GM23338 (cell line): ENCODE measurements around the gene SFXN5. TPM values are rescaled to one million over a fixed set of nuclear protein-coding genes. Genes with fewer than 3 reads are reported as not detected.

Experiments used
- ATAC-seq: fragments of 200-7000 bp; cut with Tn5 transposase; 3 replicates; pipeline ENCODE4 v1.9.1; 2020
- DNase-seq: peaks from one replicate; pipeline ENCODE4 v3.0.0-alpha.2; 2015; ENCODE audit warnings: low spot score
- H2AFZ ChIP-seq: fragments of 200-600 bp; sonication (generic); 2 replicates; pipeline ENCODE4 v1.8.0; 2016; ENCODE audit warnings: antibody characterized with exemption, mild to moderate bottlenecking, moderate library complexity
- H3F3A ChIP-seq: fragments of 200-600 bp; sonication (generic); replicated peaks from 2 replicates; pipeline ENCODE4 v1.8.0; 2017; ENCODE audit warnings: antibody characterized with exemption, mixed run types, low read depth
- H3K27ac ChIP-seq: fragments of 200-600 bp; sonication (generic); 2 replicates; pipeline ENCODE4 v1.6.1; 2016; ENCODE audit warnings: low read depth
- H3K27me3 ChIP-seq: fragments of 200-600 bp; sonication (generic); 2 replicates; pipeline ENCODE4 v1.8.0; 2016; ENCODE audit warnings: mild to moderate bottlenecking, mixed run types, moderate library complexity; ENCODE audit not compliant: insufficient read depth
- H3K36me3 ChIP-seq: fragments of 200-600 bp; sonication (generic); 2 replicates; pipeline ENCODE4 v1.8.0; 2016; ENCODE audit warnings: mild to moderate bottlenecking; ENCODE audit not compliant: insufficient read depth
- H3K4me1 ChIP-seq: fragments of 200-600 bp; sonication (generic); 2 replicates; pipeline ENCODE4 v1.8.0; 2016; ENCODE audit warnings: mild to moderate bottlenecking, moderate library complexity; ENCODE audit not compliant: insufficient read depth
- H3K4me2 ChIP-seq: fragments of 200-600 bp; sonication (generic); 2 replicates; pipeline ENCODE4 v1.7.1; 2017; ENCODE audit warnings: mixed run types
- H3K4me3 ChIP-seq: fragments of 200-600 bp; sonication (generic); 2 replicates; pipeline ENCODE4 v1.6.1; 2016; ENCODE audit warnings: mixed run types
- H3K79me2 ChIP-seq: fragments of 200-600 bp; sonication (generic); replicated peaks from 2 replicates; pipeline ENCODE4 v1.8.0; 2017; ENCODE audit warnings: mild to moderate bottlenecking; ENCODE audit not compliant: insufficient read depth
- H3K9me2 ChIP-seq: fragments of 200-600 bp; sonication (generic); 2 replicates; pipeline ENCODE4 v1.8.0; 2017; ENCODE audit not compliant: insufficient read depth
- H4K20me1 ChIP-seq: fragments of 200-600 bp; sonication (generic); replicated peaks from 2 replicates; pipeline ENCODE4 v1.8.0; 2017; ENCODE audit warnings: mild to moderate bottlenecking; ENCODE audit not compliant: insufficient read depth
- H3K27ac Mint-ChIP-seq: 2 replicates; pipeline ENCODE4 v1.8.0; 2020; ENCODE audit warnings: inconsistent platforms, mild to moderate bottlenecking, moderate library complexity, mixed read lengths
- H3K27me3 Mint-ChIP-seq: 3 replicates; pipeline ENCODE4 v1.8.0; 2022; ENCODE audit warnings: low read depth, mild to moderate bottlenecking, moderate library complexity, mixed read lengths, inconsistent platforms; ENCODE audit not compliant: insufficient read depth, poor library complexity
- H3K36me3 Mint-ChIP-seq: 3 replicates; pipeline ENCODE4 v1.8.0; 2021; ENCODE audit warnings: low read depth, mild to moderate bottlenecking, inconsistent platforms, moderate library complexity, mixed read lengths
- H3K4me1 Mint-ChIP-seq: 3 replicates; pipeline ENCODE4 v1.8.0; 2020; ENCODE audit warnings: mild to moderate bottlenecking, inconsistent platforms, mixed read lengths
- H3K4me3 Mint-ChIP-seq: 3 replicates; pipeline ENCODE4 v1.8.0; 2021; ENCODE audit warnings: moderate library complexity, mild to moderate bottlenecking, inconsistent platforms, mixed read lengths
- H3K9me3 Mint-ChIP-seq: 3 replicates; pipeline ENCODE4 v1.8.0; 2020; ENCODE audit warnings: moderate library complexity, mild to moderate bottlenecking, inconsistent platforms, mixed read lengths
- CREB1 ChIP-seq: fragments of 250-450 bp; sonication (Bioruptor Pico); IDR thresholded peaks from 2 replicates; pipeline ENCODE4 v1.5.0; 2020; ENCODE audit warnings: low read depth, mild to moderate bottlenecking, moderate library complexity
- CTCF ChIP-seq, 2 experiments: fragments of 200-600 bp in 1 of 2; sonication (generic) in 1 of 2; conservative IDR thresholded peaks; 2 replicates each; pipeline versions ENCODE4 v1.5.1 to v1.6.1; 2016 to 2017; ENCODE audit warnings: antibody characterized with exemption in 2 of 2, low read depth in 2 of 2, mild to moderate bottlenecking in 2 of 2, moderate library complexity in 1 of 2
- ETS1 ChIP-seq: IDR thresholded peaks from 2 replicates; pipeline ENCODE4 v1.6.1; 2016; ENCODE audit warnings: antibody characterized with exemption
- EZH2 ChIP-seq: fragments of 200-600 bp; sonication (generic); IDR thresholded peaks from one replicate; pipeline ENCODE4 v1.8.0; 2017; ENCODE audit warnings: antibody characterized with exemption, mild to moderate bottlenecking, low read depth; ENCODE audit not compliant: unreplicated experiment
- EZH2phosphoT487 ChIP-seq: fragments of 200-600 bp; sonication (generic); IDR thresholded peaks from one replicate; pipeline ENCODE4 v1.8.1; 2018; ENCODE audit warnings: antibody characterized with exemption; ENCODE audit not compliant: unreplicated experiment
- JUNB ChIP-seq: IDR thresholded peaks from one replicate; pipeline ENCODE4 v1.6.1; 2016; ENCODE audit warnings: antibody characterized with exemption; ENCODE audit not compliant: unreplicated experiment
- NANOG ChIP-seq: IDR thresholded peaks from 2 replicates; pipeline ENCODE4 v1.6.1; 2016; ENCODE audit warnings: antibody characterized with exemption, borderline replicate concordance
- POLR2AphosphoS5 ChIP-seq: IDR thresholded peaks from 2 replicates; pipeline ENCODE4 v1.6.1; 2016; ENCODE audit warnings: antibody characterized with exemption, low read depth
- REST ChIP-seq: IDR thresholded peaks from one replicate; pipeline ENCODE4 v1.6.1; 2018; ENCODE audit warnings: antibody characterized with exemption; ENCODE audit not compliant: unreplicated experiment
- STAT1 ChIP-seq: IDR thresholded peaks from one replicate; pipeline ENCODE4 v1.6.1; 2016; ENCODE audit warnings: antibody characterized with exemption; ENCODE audit not compliant: unreplicated experiment
- ZNF114 ChIP-seq: fragments of 250-450 bp; sonication (Bioruptor Pico); IDR thresholded peaks from 2 replicates; pipeline ENCODE4 v1.5.0; 2020; ENCODE audit warnings: mild to moderate bottlenecking, moderate library complexity
- ZNF331 ChIP-seq: fragments of 250-450 bp; sonication (Bioruptor Pico); IDR thresholded peaks from 2 replicates; pipeline ENCODE4 v1.5.0; 2020; ENCODE audit warnings: low read depth, mild to moderate bottlenecking, moderate library complexity
- ZNF462 ChIP-seq: fragments of 250-450 bp; sonication (Bioruptor Pico); IDR thresholded peaks from 2 replicates; pipeline ENCODE4 v1.5.0; 2020; ENCODE audit warnings: mild to moderate bottlenecking, moderate library complexity
- polyA plus RNA-seq: library from polyadenylated mRNA; unstranded; fragments of >200 nt; fragmentation: Nextera tagmentation; extraction: Ambion mirVana; gene quantifications from 2 replicates; pipeline ENCODE4 v1.2.1, GENCODE V29; 2016
- total RNA-seq: library from RNA; depleted of rRNA; stranded (reverse); fragments of >200 nt; shearing (Covaris generic); gene quantifications from 2 replicates; pipeline ENCODE4 v1.2.3, GENCODE V29; 2014

SFXN5 gene
- total and polyA plus RNA-seq, 2 experiments from 2014 or later = 23.6 to 25.8 TPM

GRCh38 chr2:72998234-72998651 is 73.3 kb downstream of the SFXN5 start:
- Histone ChIP-seq H3K9me2 (no peaks in the 10 kb centered on the region), H3K27ac (no peak overlapping the region), H3F3A (no peaks in the 10 kb centered on the region), H3K36me3 (no peaks in the 10 kb centered on the region), H3K27me3 (no peaks in the 10 kb centered on the region), H3K4me1 (no peaks in the 10 kb centered on the region), H2AFZ (no peak overlapping the region), H3K79me2 (no peaks in the 10 kb centered on the region), H4K20me1 (no peaks in the 10 kb centered on the region; the same call in 1 of the 2 replicates), H3K4me3 (no peak overlapping the region), H3K4me2 (no peak overlapping the region)
- TF ChIP-seq STAT1 = no peak
- no peak for TF ChIP-seq ZNF331 (CRISPR knock-in tag)
- no peak for TF ChIP-seq CTCF (conservative IDR thresholded peaks at IDR 0.05; ENCODE audit: low read depth in 2 of 2)
- TF ChIP-seq ZNF114 = no peak
- TF ChIP-seq NANOG = no peak
- TF ChIP-seq CREB1 = no peak
- TF ChIP-seq POLR2AphosphoS5 = no peak
- TF ChIP-seq EZH2 = no peak
- no peak for TF ChIP-seq ETS1
- no peak for TF ChIP-seq JUNB
- TF ChIP-seq EZH2phosphoT487 = no peak
- TF ChIP-seq REST = no peak
- no peak for TF ChIP-seq ZNF462 (CRISPR knock-in tag)
- no peak for DNase-seq
- Mint-ChIP-seq H3K27ac (no peak overlapping the region), H3K9me3 (no peaks in the 10 kb centered on the region), H3K27me3 (peaks cover 12% of the 10 kb centered on the region), H3K4me1 (peaks cover 14% of the 10 kb centered on the region), H3K36me3 (peaks cover 4% of the 10 kb centered on the region; the same call in 2 of the 3 replicates), H3K4me3 (no peak overlapping the region)
- no peak for ATAC-seq
